HUDEP-2 (cell line): ENCODE data around the gene CALR.
"Not testable (repeated sequence)": the region's sequence is repeated elsewhere in the genome, so short reads cannot be mapped to it uniquely, and the experiment has no call there.

Experiments used
- DNase-seq, 76 experiments: peaks; one replicate each; lab custom pipeline; 2025; ENCODE audit not compliant: unreplicated experiment in 76 of 76; lab: John Stamatoyannopoulos, UW

Gene CALR

GRCh38 chr19:12949363-12950283, 11.2 kb downstream of the CALR start:
- peak in 1 of 76 experiments; percentile 6 for DNase-seq

- not testable (repeated sequence) for DNase-seq
These were observed 13.6 kb downstream of the CALR start for GRCh38 chr19:12952050-12952449.

- peak in 2 of 76 experiments; percentile 19 to 34 for DNase-seq
These were observed 14.2 kb downstream of the CALR start for GRCh38 chr19:12952488-12953137.

GRCh38 chr19:12953138-12953798, 14.9 kb downstream of the CALR start:
- DNase-seq = peak in 26 of 76 experiments; percentile 20 to 60 (median 48)

GRCh38 chr19:12953799-12954611, 15.6 kb downstream of the CALR start:
- DNase-seq = peak in 3 of 76 experiments; percentile 18 to 39 (median 19)

GRCh38 chr19:12954612-12954962, 16.2 kb downstream of the CALR start:
- DNase-seq = peak in 1 of 76 experiments; percentile 39

GRCh38 chr19:12955575-12955974, 17.2 kb downstream of the CALR start:
- DNase-seq = not testable (repeated sequence)

- peak in 11 of 76 experiments; percentile 21 to 47 (median 35) for DNase-seq
These were observed 17.6 kb downstream of the CALR start for GRCh38 chr19:12955996-12956395.

GRCh38 chr19:12956446-12957388, 18.3 kb downstream of the CALR start, which contains the start of gene GADD45GIP1:
GADD45GIP1 (minus strand) TSS chr19:12957223; CDS start chr19:12957212, 11 bp downstream.
- peak in 69 of 76 experiments; percentile 47 to 91 (median 78) for DNase-seq

- DNase-seq = not testable (repeated sequence)
These were observed 19.1 kb downstream of the CALR start for GRCh38 chr19:12957389-12957952.

GRCh38 chr19:12959481-12959880, 21.1 kb downstream of the CALR start:
- no peak for DNase-seq

GRCh38 chr19:12965017-12965811, 26.8 kb downstream of the CALR start:
- DNase-seq = peak in 73 of 76 experiments; percentile 50 to 96 (median 84)

GRCh38 chr19:12965812-12966135, 27.4 kb downstream of the CALR start:
- DNase-seq = no peak

GRCh38 chr19:12967907-12968306, 29.5 kb downstream of the CALR start:
- DNase-seq = no peak

- DNase-seq = peak in 64 of 76 experiments; percentile 27 to 84 (median 62)
These were observed 31.0 kb downstream of the CALR start, which contains the start of gene DAND5 for GRCh38 chr19:12969292-12969988. DAND5 (plus strand) TSS chr19:12969576; CDS start chr19:12969661, 85 bp downstream.

- DNase-seq = no peak
These were observed 31.8 kb downstream of the CALR start for GRCh38 chr19:12970070-12970820.

GRCh38 chr19:12973236-12973635, 34.8 kb downstream of the CALR start:
- no peak for DNase-seq
